ENCODE results near the gene AFF1. TPM values are rescaled to one million over a fixed set of nuclear protein-coding genes. Genes with fewer than 3 reads are reported as not detected.

Gene AFF1
- total and polyA plus RNA-seq, 2 donors from 2014 or later: 13.4 to 187 TPM

GRCh38 chr4:87117732-87118075, 182.9 kb downstream of the AFF1 start:
- Histone ChIP-seq H3K36me3 (ENCODE audit: control insufficient read depth in 2 of 3, insufficient read depth in 3 of 3, low read length in 3 of 3) (peaks cover 2 to 29% (median 28%) of the 10 kb centered on the region in 3 donors), H3K9me3 (ENCODE audit: control insufficient read depth in 2 of 3, insufficient read depth in 1 of 3, low read length in 3 of 3) (no peaks in the 10 kb centered on the region), H3K27me3 (ENCODE audit: control insufficient read depth, insufficient read depth, low read length) (no peaks in the 10 kb centered on the region), H3K9ac (ENCODE audit: low read length in 3 of 3) (peak overlapping the region in 1 of 3 donors; percentile 53), H3K4me3 (ENCODE audit: low read length in 3 of 3) (no peak overlapping the region), H3K4me1 (ENCODE audit: control insufficient read depth in 2 of 3, insufficient read depth in 2 of 3, low read depth in 1 of 3, low read length in 3 of 3) (peaks cover 5 to 64% (median 54%) of the 10 kb centered on the region in 3 donors), H3K27ac (ENCODE audit: low read depth in 2 of 2, low read length in 2 of 2) (peak overlapping the region; percentile 85 to 87)
- intact Hi-C loops (cut with DNase I): no loop called here
- DNase-seq (peak in 2 of 5 donors; percentile 66 to 84), FAIRE-seq (no peak)
- no peak for TF ChIP-seq CTCF (IDR thresholded peaks at IDR 0.05; ENCODE audit: borderline replicate concordance, extremely low read depth, insufficient read depth)

GRCh38 chr4:87118421-87118820, 183.6 kb downstream of the AFF1 start:
- Histone ChIP-seq H3K4me3 (ENCODE audit: low read length in 3 of 3) (no peak overlapping the region), H3K9ac (ENCODE audit: low read length in 3 of 3) (peak overlapping the region in 1 of 3 donors; percentile 1), H3K36me3 (ENCODE audit: control insufficient read depth in 2 of 3, insufficient read depth in 3 of 3, low read length in 3 of 3) (peaks cover 2 to 24% (median 24%) of the 10 kb centered on the region in 3 donors), H3K27me3 (ENCODE audit: control insufficient read depth, insufficient read depth, low read length) (no peaks in the 10 kb centered on the region), H3K9me3 (ENCODE audit: control insufficient read depth in 2 of 3, insufficient read depth in 1 of 3, low read length in 3 of 3) (no peaks in the 10 kb centered on the region), H3K27ac (ENCODE audit: low read depth in 2 of 2, low read length in 2 of 2) (peak overlapping the region; percentile 87 to 92), H3K4me1 (ENCODE audit: control insufficient read depth in 2 of 3, insufficient read depth in 2 of 3, low read depth in 1 of 3, low read length in 3 of 3) (peaks cover 5 to 68% (median 56%) of the 10 kb centered on the region in 3 donors)
- no peak for TF ChIP-seq CTCF (IDR thresholded peaks at IDR 0.05; ENCODE audit: borderline replicate concordance, extremely low read depth, insufficient read depth)
- DNase-seq: peak in 1 of 5 donors; percentile 37
- FAIRE-seq: no peak
- intact Hi-C loops (cut with DNase I): no loop called here

- DNase-seq (no peak), FAIRE-seq (no peak)
- H3K36me3 ChIP-seq (ENCODE audit: control insufficient read depth in 2 of 3, insufficient read depth in 3 of 3, low read length in 3 of 3): peaks cover 2 to 24% (median 24%) of the 10 kb centered on the region in 3 donors
- H3K27ac ChIP-seq (ENCODE audit: low read depth in 2 of 2, low read length in 2 of 2): peak overlapping the region; percentile 72 to 92
- no peak overlapping the region for H3K4me3 ChIP-seq (ENCODE audit: low read length in 3 of 3)
- intact Hi-C loops (cut with DNase I): no loop called here
- TF ChIP-seq CTCF (IDR thresholded peaks at IDR 0.05; ENCODE audit: borderline replicate concordance, extremely low read depth, insufficient read depth): no peak
- H3K9me3 ChIP-seq (ENCODE audit: control insufficient read depth in 2 of 3, insufficient read depth in 1 of 3, low read length in 3 of 3): no peaks in the 10 kb centered on the region
- peak overlapping the region in 1 of 3 donors; percentile 1 for H3K9ac ChIP-seq (ENCODE audit: low read length in 3 of 3)
- peaks cover 5 to 72% (median 56%) of the 10 kb centered on the region in 3 donors for H3K4me1 ChIP-seq (ENCODE audit: control insufficient read depth in 2 of 3, insufficient read depth in 2 of 3, low read depth in 1 of 3, low read length in 3 of 3)
- no peaks in the 10 kb centered on the region for H3K27me3 ChIP-seq (ENCODE audit: control insufficient read depth, insufficient read depth, low read length)
These were observed 184.0 kb downstream of the AFF1 start for GRCh38 chr4:87118826-87119225.

GRCh38 chr4:87120010-87120409, 185.2 kb downstream of the AFF1 start:
- DNase-seq (no peak), FAIRE-seq (no peak)
- intact Hi-C loops (cut with DNase I): no loop called here
- peaks cover 4 to 21% (median 19%) of the 10 kb centered on the region in 3 donors for H3K36me3 ChIP-seq (ENCODE audit: control insufficient read depth in 2 of 3, insufficient read depth in 3 of 3, low read length in 3 of 3)
- no peak for TF ChIP-seq CTCF (IDR thresholded peaks at IDR 0.05; ENCODE audit: borderline replicate concordance, extremely low read depth, insufficient read depth)
- peak overlapping the region in 1 of 3 donors; percentile 13 for H3K4me3 ChIP-seq (ENCODE audit: low read length in 3 of 3)
- no peaks in the 10 kb centered on the region for H3K9me3 ChIP-seq (ENCODE audit: control insufficient read depth in 2 of 3, insufficient read depth in 1 of 3, low read length in 3 of 3)
- H3K27ac ChIP-seq (ENCODE audit: low read depth in 2 of 2, low read length in 2 of 2): peak overlapping the region; percentile 63 to 92
- H3K4me1 ChIP-seq (ENCODE audit: control insufficient read depth in 2 of 3, insufficient read depth in 2 of 3, low read depth in 1 of 3, low read length in 3 of 3): peaks cover 5 to 72% (median 53%) of the 10 kb centered on the region in 3 donors
- no peaks in the 10 kb centered on the region for H3K27me3 ChIP-seq (ENCODE audit: control insufficient read depth, insufficient read depth, low read length)
- H3K9ac ChIP-seq (ENCODE audit: low read length in 3 of 3): no peak overlapping the region
